Bronchial epithelial cell (primary cell): Measurements from ENCODE around the gene C1QL2. TPM values are rescaled to one million over a fixed set of nuclear protein-coding genes. Genes with fewer than 3 reads are reported as not detected.

Source experiments
- DNase-seq: peaks from one replicate; pipeline ENCODE4 v3.0.0-alpha.2; 2010; ENCODE audit warnings: low read depth
- FAIRE-seq: peaks from 2 replicates; lab custom pipeline; 2011; peaks lifted over from hg19 to GRCh38; lab: Jason Lieb, UNC
- H3K27me3 ChIP-seq: 2 replicates; pipeline ENCODE4 v1.5.1; 2011; ENCODE audit warnings: low read length; ENCODE audit not compliant: control insufficient read depth, insufficient read depth
- H3K36me3 ChIP-seq: 2 replicates; pipeline ENCODE4 v1.5.1; 2011; ENCODE audit warnings: low read length; ENCODE audit not compliant: control insufficient read depth, insufficient read depth
- H3K4me3 ChIP-seq: 2 replicates; pipeline ENCODE4 v1.5.1; 2011; ENCODE audit warnings: mild to moderate bottlenecking, low read depth, low read length, control low read depth
- CTCF ChIP-seq: IDR thresholded peaks from 2 replicates; pipeline ENCODE4 v1.5.1; 2011; ENCODE audit warnings: mild to moderate bottlenecking, moderate library complexity, low read length, control low read depth, inconsistent platforms; ENCODE audit not compliant: insufficient read depth, severe bottlenecking
- total RNA-seq: library from RNA; depleted of rRNA; stranded (reverse); fragments of >200 nt; gene quantifications from 2 replicates; pipeline ENCODE4 v1.2.1, GENCODE V29; 2014

C1QL2 gene
- total RNA-seq, 1 donor from 2014 or later, result not detected

- no peak for TF ChIP-seq CTCF
- Histone ChIP-seq H3K27me3 (no peaks in the 10 kb centered on the region), H3K36me3 (no peaks in the 10 kb centered on the region), H3K4me3 (no peak overlapping the region)
- DNase-seq, result peak; percentile 92
- peak; percentile 80 for FAIRE-seq
Measured at GRCh38 chr2:119196301-119197125, 38.0 kb upstream of the C1QL2 start.

- H3K4me3 ChIP-seq, result no peak overlapping the region
- FAIRE-seq (no peak), DNase-seq (no peak)
- no peaks in the 10 kb centered on the region for H3K27me3 ChIP-seq
- no peaks in the 10 kb centered on the region for H3K36me3 ChIP-seq
- no peak for TF ChIP-seq CTCF
Measured at GRCh38 chr2:119195887-119196286, 37.3 kb upstream of the C1QL2 start.

GRCh38 chr2:119195001-119195400 is 36.5 kb upstream of the C1QL2 start:
- Histone ChIP-seq H3K27me3 (no peaks in the 10 kb centered on the region), H3K36me3 (no peaks in the 10 kb centered on the region), H3K4me3 (no peak overlapping the region)
- DNase-seq (no peak), FAIRE-seq (no peak)
- TF ChIP-seq CTCF, result no peak

GRCh38 chr2:119192893-119193292 is 34.3 kb upstream of the C1QL2 start:
- FAIRE-seq, result no peak
- H3K36me3 ChIP-seq, result no peaks in the 10 kb centered on the region
- DNase-seq, result no peak
- no peaks in the 10 kb centered on the region for H3K27me3 ChIP-seq
- H3K4me3 ChIP-seq, result no peak overlapping the region
- TF ChIP-seq CTCF, result no peak

- Histone ChIP-seq H3K27me3 (no peaks in the 10 kb centered on the region), H3K36me3 (no peaks in the 10 kb centered on the region), H3K4me3 (no peak overlapping the region)
- no peak for DNase-seq
- TF ChIP-seq CTCF, result no peak
- no peak for FAIRE-seq
Measured at GRCh38 chr2:119190321-119191111, 32.0 kb upstream of the C1QL2 start.
